MM.1S (cell line): Measurements from ENCODE around the gene MRNIP.

ENCODE experiments used
- DNase-seq: peaks from one replicate; pipeline ENCODE4 v3.0.0-alpha.2; 2015
- H2AFZ ChIP-seq: fragments of 300-600 bp; sonication (generic); 2 replicates; pipeline ENCODE4 v1.6.0; 2016; ENCODE audit warnings: antibody characterized with exemption, low read length
- H3F3A ChIP-seq: fragments of 300-600 bp; sonication (generic); 2 replicates; pipeline ENCODE4 v1.6.1; 2016; ENCODE audit warnings: mild to moderate bottlenecking, antibody characterized with exemption, low read length, moderate library complexity, mixed read lengths; ENCODE audit not compliant: insufficient read depth
- H3K27ac ChIP-seq: fragments of 300-600 bp; sonication (generic); 2 replicates; pipeline ENCODE4 v1.5.1; 2016; ENCODE audit warnings: mild to moderate bottlenecking, low read length
- H3K27me3 ChIP-seq: fragments of 300-600 bp; sonication (generic); replicated peaks from 2 replicates; pipeline ENCODE4 v1.6.0; 2016; ENCODE audit warnings: low read length; ENCODE audit not compliant: insufficient read depth
- H3K36me3 ChIP-seq: fragments of 300-600 bp; sonication (generic); replicated peaks from 2 replicates; pipeline ENCODE4 v1.6.1; 2016; ENCODE audit warnings: mild to moderate bottlenecking, low read length, mixed read lengths; ENCODE audit not compliant: insufficient read depth
- H3K4me1 ChIP-seq: fragments of 300-600 bp; sonication (generic); 2 replicates; pipeline ENCODE4 v1.6.1; 2016; ENCODE audit warnings: low read length, mixed read lengths
- H3K4me2 ChIP-seq: fragments of 300-600 bp; sonication (generic); 2 replicates; pipeline ENCODE4 v1.6.0; 2016; ENCODE audit warnings: low read depth, low read length
- H3K4me3 ChIP-seq: fragments of 300-600 bp; sonication (generic); 2 replicates; pipeline ENCODE4 v1.5.1; 2016; ENCODE audit warnings: low read length, mixed read lengths
- H3K79me2 ChIP-seq: fragments of 300-600 bp; sonication (generic); 2 replicates; pipeline ENCODE4 v1.6.1; 2016; ENCODE audit warnings: mixed run types, low read length, mixed read lengths
- H3K9ac ChIP-seq: fragments of 300-600 bp; sonication (generic); 2 replicates; pipeline ENCODE4 v1.6.1; 2016; ENCODE audit warnings: low read length, mixed read lengths
- H3K9me2 ChIP-seq: fragments of 300-600 bp; sonication (generic); replicated peaks from 2 replicates; pipeline ENCODE4 v1.6.1; 2016; ENCODE audit warnings: mild to moderate bottlenecking, low read length, mixed read lengths; ENCODE audit not compliant: insufficient read depth
- H3K9me3 ChIP-seq: fragments of 300-600 bp; sonication (generic); replicated peaks from 2 replicates; pipeline ENCODE4 v1.6.1; 2016; ENCODE audit warnings: mild to moderate bottlenecking, low read length, mixed read lengths; ENCODE audit not compliant: insufficient read depth
- H4K20me1 ChIP-seq: fragments of 300-600 bp; sonication (generic); 2 replicates; pipeline ENCODE4 v1.6.1; 2016; ENCODE audit warnings: mild to moderate bottlenecking, low read length, moderate library complexity, mixed read lengths; ENCODE audit not compliant: insufficient read depth
- EZH2 ChIP-seq: fragments of 300-600 bp; sonication (generic); optimal IDR thresholded peaks from 2 replicates; pipeline ENCODE3; 2017; ENCODE audit warnings: low read depth, mild to moderate bottlenecking, antibody characterized with exemption, low read length, mixed read lengths
- EZH2phosphoT487 ChIP-seq: fragments of 300-600 bp; sonication (generic); IDR thresholded peaks from 2 replicates; pipeline ENCODE4 v1.6.1; 2018; ENCODE audit warnings: antibody characterized with exemption, low read length
- TF ChIP-seq, protein P1 (sequence below): fragments of 300-600 bp; sonication (generic); IDR thresholded peaks from 2 replicates; pipeline ENCODE4 v1.5.1; 2016; ENCODE audit warnings: antibody characterized with exemption, low read length, mixed read lengths

The MRNIP gene

DNA sequence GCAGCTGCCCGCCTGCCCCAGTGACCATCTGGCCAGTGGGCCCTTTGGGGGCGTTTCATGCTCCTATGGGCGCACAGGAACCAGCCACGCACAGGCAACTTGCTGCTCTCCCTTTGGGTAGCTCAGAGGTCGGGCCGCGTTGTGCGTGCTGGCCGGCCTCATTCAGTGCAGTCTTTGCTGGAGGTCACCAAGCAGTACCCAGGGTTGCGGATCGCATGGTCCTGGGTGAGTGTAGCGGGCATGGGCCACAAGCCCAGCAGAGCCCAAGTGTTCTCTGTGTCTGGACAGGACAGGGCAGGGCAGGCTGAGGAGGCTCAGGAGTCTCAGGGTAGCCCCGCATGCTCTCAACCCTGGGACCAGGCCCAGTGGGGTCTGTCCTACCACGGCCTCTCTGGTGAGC is 9.9 kb upstream of the MRNIP start:
- H3K9me3 ChIP-seq = no peaks in the 10 kb centered on the region
- H2AFZ ChIP-seq = no peak overlapping the region
- no peaks in the 10 kb centered on the region for H4K20me1 ChIP-seq
- no peak overlapping the region for H3K4me2 ChIP-seq
- H3K9ac ChIP-seq = no peak overlapping the region
- H3K9me2 ChIP-seq = no peaks in the 10 kb centered on the region
- no peaks in the 10 kb centered on the region for H3K36me3 ChIP-seq
- DNase-seq = no peak
- H3K4me3 ChIP-seq = no peak overlapping the region
- H3K4me1 ChIP-seq = no peaks in the 10 kb centered on the region
- no peak overlapping the region for H3K27ac ChIP-seq
- TF ChIP-seq, protein P1, sequence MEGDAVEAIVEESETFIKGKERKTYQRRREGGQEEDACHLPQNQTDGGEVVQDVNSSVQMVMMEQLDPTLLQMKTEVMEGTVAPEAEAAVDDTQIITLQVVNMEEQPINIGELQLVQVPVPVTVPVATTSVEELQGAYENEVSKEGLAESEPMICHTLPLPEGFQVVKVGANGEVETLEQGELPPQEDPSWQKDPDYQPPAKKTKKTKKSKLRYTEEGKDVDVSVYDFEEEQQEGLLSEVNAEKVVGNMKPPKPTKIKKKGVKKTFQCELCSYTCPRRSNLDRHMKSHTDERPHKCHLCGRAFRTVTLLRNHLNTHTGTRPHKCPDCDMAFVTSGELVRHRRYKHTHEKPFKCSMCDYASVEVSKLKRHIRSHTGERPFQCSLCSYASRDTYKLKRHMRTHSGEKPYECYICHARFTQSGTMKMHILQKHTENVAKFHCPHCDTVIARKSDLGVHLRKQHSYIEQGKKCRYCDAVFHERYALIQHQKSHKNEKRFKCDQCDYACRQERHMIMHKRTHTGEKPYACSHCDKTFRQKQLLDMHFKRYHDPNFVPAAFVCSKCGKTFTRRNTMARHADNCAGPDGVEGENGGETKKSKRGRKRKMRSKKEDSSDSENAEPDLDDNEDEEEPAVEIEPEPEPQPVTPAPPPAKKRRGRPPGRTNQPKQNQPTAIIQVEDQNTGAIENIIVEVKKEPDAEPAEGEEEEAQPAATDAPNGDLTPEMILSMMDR = no peak
- TF ChIP-seq EZH2 = no peak
- no peak for TF ChIP-seq EZH2phosphoT487
- no peaks in the 10 kb centered on the region for H3F3A ChIP-seq
- H3K27me3 ChIP-seq = no peaks in the 10 kb centered on the region
- no peaks in the 10 kb centered on the region for H3K79me2 ChIP-seq

DNA sequence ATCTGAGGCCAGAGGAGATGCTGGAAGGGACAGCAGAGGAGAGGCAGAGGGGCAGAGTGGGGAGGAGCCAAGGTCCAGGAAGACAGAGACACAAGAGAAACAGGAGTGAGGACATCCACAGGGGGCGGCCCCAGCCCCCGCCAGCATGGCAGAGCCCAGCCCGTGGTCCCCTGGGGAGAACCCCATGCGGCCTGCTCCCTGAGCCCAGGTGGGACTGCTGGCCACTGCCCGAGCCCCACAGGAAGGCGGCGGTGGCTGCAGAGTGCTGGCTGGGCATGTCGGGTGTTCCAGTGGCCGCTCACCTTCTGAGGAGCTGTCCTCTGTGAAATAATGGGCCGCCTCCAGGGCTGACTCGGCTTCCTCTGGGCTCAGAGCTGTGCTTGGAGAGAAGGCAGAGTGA is 8.9 kb upstream of the MRNIP start:
- Histone ChIP-seq H2AFZ (no peak overlapping the region), H3K9ac (no peak overlapping the region), H3K79me2 (no peaks in the 10 kb centered on the region), H3F3A (no peaks in the 10 kb centered on the region), H3K36me3 (no peaks in the 10 kb centered on the region), H3K4me1 (no peaks in the 10 kb centered on the region), H3K27me3 (no peaks in the 10 kb centered on the region), H3K4me2 (no peak overlapping the region), H4K20me1 (no peaks in the 10 kb centered on the region), H3K27ac (no peak overlapping the region), H3K4me3 (no peak overlapping the region), H3K9me2 (no peaks in the 10 kb centered on the region), H3K9me3 (no peaks in the 10 kb centered on the region)
- DNase-seq = no peak
- TF ChIP-seq EZH2 (no peak), EZH2phosphoT487 (no peak)
- TF ChIP-seq, protein P1 = no peak

DNA sequence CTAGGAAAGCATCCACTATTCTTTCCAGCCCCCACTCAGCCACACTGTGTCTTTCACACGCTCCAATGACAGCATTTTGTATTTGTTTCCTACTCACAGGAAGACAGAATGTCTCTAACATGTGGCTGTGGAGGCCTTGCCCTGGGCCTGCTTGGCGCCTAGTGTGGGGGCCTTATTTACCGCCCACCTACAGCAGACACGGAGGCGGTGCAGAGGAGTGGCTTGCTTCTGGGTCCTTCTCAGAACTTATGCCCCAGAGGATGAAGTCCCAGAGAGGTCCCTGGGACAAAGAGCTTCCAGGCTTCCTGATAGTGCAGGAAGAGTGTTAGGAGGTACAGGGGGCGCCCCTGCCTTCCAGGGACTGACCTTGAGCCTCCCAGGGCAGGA is 8.5 kb upstream of the MRNIP start:
- TF ChIP-seq, protein P1 = no peak
- TF ChIP-seq EZH2 (no peak), EZH2phosphoT487 (no peak)
- no peak overlapping the region for H3K9ac ChIP-seq
- no peak for DNase-seq
- H3K4me1 ChIP-seq = no peaks in the 10 kb centered on the region
- no peaks in the 10 kb centered on the region for H3K36me3 ChIP-seq
- H3K4me3 ChIP-seq = no peak overlapping the region
- H3K79me2 ChIP-seq = no peaks in the 10 kb centered on the region
- H4K20me1 ChIP-seq = no peaks in the 10 kb centered on the region
- no peaks in the 10 kb centered on the region for H3K9me3 ChIP-seq
- H3F3A ChIP-seq = no peaks in the 10 kb centered on the region
- H2AFZ ChIP-seq = no peak overlapping the region
- H3K27ac ChIP-seq = no peak overlapping the region
- no peaks in the 10 kb centered on the region for H3K27me3 ChIP-seq
- no peaks in the 10 kb centered on the region for H3K9me2 ChIP-seq
- H3K4me2 ChIP-seq = no peak overlapping the region
